CD4-positive, alpha-beta T cell treated with Interleukin-1 beta for 1 hour (primary cell): ENCODE results near the gene IQGAP2.

Source experiments
- DNase-seq, 2 donors: peaks; one replicate each; pipeline ENCODE4 v3.0.0-alpha.2; 2020 to 2022

Gene IQGAP2

DNA sequence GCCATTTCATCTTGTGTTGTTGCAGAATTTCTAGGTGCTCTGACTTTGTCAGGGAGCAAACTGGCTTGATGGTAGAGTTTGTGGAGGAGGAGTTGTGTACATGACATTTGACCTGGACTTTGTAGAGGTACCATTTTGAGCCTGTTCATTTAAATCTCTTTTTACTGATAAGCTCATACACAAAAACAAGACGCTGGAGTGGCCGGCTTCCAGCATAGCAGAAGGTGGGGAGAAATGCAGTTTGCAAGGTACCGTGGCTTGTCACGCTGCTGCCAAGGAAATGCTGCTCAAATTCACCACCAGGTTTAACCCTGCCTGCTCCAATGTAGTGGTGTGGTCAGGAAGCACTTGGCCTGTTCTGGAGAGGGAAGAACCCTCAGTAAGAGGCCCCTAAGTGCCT lies 18.9 kb upstream of the IQGAP2 start:
- no peak for DNase-seq

DNA sequence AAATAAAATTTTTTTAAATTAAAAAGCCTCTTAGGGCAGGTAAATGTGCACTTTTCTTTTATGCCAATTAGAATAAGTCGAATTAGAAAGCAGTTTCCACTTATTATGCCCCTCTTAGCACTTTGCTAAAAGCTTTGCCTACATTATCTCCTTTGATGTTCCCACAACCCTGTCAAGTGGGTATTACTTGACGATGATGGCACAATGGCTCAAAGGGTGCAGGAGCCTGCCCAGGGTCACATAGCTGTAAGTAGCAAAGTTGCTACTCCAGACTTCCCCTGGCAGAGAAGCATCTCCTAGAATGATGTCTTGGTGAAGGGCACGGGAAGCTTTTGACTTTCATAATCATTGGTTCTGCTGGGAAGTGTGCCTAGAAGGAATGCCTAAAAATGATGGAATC lies 18.4 kb upstream of the IQGAP2 start:
- DNase-seq: peak in 1 of 2 donors; percentile 11

DNA sequence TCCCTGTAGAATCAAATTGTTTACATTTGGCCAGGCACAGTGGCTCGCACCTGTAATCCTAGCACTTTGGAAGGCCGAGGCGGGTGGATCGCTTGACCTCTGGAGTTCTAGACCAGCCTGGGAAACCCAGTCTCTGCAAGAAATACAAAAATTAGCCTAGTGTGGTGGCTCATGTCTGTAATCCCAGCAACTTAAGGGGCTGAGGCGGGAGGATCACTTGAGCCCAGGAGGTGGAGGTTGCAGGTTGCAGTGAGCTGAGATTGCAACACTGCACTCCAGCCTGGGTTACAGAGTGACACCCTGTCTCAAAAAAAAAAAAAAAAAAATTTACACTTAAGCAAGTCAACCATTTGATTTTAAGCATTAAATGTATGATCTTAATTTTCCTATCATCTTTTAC lies 17.5 kb upstream of the IQGAP2 start:
- DNase-seq: no peak

DNA sequence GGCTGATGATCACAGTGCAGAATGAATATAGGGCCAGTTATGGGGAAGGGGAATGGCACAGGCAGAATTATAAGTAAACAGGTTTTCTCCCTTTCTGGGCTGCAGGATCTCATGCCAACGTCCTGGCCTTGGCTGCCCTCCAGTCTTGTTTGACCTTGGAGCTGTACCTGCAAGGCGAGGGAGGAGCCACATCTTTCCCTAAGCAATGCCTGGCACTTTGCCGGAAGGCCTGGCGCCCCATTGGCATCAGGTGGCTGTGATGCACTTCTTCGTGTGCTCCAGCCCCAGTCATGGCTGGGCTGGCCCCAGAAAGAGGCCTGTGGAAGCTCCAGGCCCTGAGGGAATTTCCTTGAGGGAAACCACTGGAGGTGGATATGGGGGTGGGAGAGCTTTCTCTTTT lies 16.7 kb upstream of the IQGAP2 start:
- DNase-seq: no peak

DNA sequence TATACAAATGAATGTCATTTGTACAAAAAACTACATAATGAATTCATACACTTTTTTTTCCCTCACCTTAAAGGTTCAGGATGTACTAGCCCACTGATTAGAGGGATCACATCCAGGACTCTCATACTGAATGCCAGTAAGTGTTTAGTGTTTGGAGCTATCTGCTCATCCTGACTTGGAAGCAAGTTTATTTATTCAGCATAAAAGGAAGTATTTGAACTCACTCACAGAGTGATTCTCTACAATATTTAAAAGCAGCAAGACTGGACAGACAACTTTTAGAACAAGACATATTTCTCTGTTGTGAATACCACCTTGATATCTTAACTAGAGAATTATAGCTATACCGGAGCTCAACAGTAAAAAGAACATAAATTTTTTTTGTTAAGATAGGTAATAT lies 14.8 kb upstream of the IQGAP2 start:
- no peak for DNase-seq

DNA sequence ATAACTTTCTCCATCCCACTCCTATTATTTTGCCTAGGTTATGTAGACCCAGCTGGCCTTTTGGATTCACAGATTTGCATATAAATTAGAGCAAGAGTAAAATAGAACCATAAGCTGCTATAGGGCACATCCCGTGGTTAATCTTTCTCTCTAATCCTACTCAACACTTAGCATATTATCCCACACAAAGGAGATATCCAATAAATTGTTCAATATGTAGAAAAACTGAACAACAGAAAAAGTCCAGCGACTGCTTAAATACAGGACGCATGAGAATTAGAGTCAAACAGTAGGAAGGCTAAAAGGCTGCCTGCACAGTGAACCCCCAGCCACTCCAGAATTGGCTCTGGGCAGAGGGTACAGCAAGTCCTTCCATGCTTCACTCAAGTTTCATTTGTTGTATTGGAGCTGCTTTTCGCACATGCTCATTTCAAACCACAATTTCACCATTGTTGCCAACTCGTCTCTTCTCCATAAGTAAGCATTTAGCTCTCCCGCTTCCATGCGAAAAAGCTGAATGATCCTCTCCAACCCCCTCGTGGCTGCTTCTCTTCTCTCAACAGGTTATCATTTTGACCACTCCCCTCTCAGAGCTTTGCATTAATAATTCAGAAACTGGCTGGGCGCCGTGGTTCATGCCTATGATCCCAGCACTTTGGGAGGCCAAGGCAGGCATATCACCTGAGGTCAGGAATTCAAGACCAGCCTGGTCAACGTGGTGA lies 14.1 kb upstream of the IQGAP2 start:
- no peak for DNase-seq

DNA sequence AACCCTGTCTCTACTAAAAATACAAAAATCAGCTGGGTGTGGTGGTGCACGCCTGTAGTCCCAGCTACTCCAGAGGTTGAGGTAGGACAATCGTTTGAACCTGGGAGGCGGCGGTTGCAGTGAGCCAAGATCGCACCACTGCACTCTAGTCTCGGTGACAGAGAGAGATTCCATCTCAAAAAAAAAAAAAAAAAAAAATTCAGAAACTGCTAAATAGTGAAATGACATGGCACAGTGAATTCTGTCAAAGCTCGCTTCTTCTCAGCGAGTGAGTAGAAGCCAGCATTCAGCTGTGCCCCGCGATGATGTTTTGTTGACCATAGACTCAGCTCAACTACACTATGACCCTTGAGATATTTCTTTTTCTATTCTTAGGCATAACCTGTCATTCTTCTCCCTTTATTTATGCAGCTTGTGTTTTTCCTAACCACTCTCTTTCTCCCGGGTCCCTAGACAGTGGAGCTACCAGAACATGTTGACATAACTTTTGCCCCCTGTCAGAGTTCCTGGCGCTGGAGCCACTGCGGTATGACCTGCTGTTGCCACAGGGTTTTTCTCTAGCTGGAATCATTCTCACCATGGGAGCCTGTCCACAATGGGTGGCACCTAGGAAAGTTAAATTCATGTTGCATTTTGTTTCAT lies 13.5 kb upstream of the IQGAP2 start:
- no peak for DNase-seq

DNA sequence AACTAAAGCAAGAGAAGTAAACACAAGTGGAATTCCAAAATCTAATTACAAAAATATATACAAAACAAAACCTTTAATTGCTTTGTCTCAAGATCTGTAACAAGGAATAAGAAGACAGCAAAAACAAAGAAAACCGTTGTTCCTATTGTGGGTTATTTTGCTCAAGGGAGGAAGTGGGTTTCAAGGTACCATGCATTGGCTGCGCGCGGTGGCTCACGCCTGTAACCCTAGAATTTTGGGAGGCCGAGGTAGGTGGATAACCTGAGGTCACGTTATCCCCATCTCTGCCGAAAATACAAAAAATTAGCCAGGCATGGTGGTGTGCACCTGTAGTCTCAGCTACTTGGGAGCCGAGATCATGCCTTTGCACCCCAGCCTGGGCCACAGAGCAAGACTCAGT lies 12.1 kb upstream of the IQGAP2 start:
- DNase-seq: peak in 1 of 2 donors; percentile 31

DNA sequence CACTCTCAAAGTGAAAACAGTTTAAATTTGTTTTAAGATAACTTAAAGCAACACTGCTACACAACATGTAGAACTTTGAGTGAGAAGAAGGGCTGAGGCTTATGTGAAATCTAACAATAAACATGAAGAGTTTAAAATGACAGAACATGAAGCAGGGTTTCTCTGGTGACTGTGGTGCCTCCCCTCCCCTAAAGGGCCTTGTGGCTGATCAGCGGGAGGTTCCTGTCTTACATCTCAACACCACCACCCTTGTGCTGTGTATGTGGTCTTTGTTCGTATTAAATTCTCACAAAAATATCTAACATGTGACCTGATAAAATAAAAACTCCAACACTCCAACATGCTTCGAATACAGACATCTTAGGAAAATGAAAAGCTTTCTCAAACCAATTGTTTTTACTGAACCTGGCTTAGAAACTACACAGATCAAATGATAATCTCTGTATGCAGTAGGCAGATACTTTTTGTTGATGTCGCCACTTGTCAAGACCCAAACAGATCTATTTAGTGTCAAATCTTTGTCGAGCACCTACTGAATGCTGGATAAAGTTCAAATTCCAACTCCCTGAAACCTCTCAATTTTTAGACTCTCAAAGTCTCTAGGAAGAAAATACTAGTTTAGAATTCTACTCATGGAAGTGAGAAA lies 9.9 kb upstream of the IQGAP2 start:
- DNase-seq: peak; percentile 15 to 27

DNA sequence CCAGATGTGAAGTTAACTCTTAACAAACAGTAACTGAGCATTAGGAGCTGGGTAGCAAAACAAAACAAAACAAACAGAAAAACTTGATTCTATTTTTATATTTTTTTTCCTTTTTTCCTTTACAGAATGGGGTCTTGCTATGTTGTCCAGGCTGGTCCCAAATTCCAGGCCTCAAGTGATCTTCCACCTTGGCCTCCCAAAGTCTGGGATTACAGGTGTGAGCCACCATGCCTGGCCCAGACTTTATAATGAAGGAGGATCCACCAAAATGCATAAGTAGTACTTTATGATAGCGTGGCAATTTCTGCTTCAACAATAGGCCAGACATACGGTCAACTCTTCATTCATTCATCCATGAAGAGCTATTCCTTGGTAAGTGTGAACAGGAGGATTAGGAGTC lies 5.9 kb upstream of the IQGAP2 start:
- no peak for DNase-seq

DNA sequence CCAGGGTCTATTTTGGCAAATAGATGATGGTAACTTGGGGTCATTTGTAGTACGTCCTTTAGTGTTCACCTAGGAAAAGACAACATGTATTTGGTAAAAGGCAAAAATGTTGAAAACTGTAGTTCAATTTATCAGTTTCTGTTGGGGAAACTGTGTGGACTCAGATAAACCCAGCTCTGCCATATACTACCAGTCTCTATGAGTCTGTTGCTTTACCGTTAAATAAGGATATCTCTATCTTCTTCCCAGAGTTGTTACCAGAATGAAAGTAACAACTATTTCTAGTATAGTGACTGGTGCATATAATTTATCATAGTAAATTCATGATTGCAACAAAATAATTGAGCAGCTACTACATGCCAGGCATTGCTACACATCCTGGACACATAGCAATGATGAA lies 3.8 kb upstream of the IQGAP2 start:
- DNase-seq: no peak

DNA sequence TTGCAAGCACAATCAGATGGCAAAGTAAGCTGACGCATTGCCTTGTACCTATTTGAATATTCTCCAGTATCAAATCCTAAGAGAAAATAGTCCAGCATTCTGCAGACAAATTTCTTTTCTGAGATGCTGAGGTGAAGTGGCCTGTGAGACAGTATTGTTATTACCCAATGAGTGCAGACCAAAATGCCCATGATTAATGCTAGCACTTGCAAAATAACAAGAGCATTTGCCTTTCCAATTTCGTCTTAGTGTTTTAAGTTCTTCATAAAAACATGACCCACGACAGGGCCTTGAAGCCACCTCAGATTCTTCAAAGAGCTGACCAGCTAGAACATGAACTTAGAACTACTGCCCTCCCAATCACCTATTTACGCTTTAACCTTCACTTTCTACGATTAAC lies 2.6 kb upstream of the IQGAP2 start:
- DNase-seq: no peak

DNA sequence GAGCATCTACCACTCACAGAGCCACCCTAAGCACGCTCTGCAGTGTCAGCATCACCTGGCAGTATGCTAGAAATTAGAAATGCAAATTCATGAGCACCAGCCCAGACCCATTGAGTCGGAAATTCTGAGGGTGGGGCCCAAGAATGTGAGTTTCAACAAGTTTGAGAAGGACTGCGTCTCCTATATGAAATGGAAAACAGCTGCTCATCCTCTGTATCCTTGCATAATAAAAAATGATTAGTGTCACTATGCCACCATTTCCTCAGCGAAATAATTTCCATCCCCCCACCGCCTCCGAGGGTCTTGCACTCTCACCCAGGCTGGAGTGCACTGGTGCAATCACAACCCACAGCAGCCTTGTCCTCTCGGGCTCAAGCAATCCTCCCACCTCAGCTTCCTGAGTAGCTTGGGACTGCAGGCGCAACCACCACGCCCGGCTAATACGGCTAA lies 1.3 kb upstream of the IQGAP2 start:
- DNase-seq: peak in 1 of 2 donors; percentile 54

DNA sequence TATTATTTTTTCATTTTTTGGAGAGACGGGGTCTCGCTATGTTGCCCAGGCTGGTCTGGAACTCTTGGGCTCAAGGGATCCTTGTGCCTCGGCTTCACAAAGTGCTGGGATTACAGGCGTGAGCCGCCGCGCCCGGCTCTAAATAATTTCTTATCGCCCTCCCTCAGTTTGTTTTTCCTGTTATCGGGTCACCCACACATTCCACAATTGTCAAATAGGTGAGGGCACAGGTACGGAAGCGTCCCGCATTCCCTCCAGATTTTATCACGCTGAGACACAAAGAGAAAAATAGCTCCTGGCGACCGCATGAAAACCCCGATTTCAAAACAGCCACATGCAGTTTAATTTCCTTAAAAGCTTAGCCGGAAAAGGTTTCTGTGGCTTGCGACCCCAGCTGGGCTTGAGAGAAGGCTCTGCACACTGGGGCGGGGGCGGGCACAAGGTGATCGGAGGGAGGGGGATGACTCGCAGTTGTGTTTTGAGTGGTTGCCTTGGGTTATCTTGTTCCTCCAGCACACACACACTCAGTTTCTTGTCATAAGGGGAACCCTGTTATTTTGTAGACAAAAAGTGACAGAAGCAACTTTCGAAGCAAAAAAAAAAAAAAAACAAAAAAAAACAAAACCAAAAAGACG lies 717 bp upstream of the IQGAP2 start:
- DNase-seq: peak; percentile 86 to 90

DNA sequence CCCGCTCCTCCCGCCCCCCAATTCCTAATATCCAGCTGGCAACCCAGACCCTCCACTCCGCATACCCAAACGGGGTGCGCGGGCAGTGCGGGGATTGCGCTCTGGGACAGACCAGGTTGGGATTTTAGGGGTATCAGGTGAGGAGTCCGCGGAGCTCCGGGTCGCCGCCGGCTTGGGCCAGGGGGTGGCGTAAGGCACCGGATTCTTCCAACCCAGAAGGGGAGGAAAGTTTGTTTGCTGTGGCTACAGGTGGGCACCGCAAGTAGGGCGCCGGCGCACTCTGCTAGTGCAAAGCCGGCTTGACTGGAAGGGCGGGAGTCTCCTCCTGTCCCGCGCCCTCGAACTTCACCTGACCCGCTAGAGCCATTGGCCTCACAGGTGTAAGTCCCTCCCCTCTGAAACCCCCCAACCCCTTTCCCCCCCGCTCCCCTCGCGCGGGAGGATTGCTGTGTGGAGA lies 709 bp downstream of the IQGAP2 start:
- peak; percentile 73 to 74 for DNase-seq

DNA sequence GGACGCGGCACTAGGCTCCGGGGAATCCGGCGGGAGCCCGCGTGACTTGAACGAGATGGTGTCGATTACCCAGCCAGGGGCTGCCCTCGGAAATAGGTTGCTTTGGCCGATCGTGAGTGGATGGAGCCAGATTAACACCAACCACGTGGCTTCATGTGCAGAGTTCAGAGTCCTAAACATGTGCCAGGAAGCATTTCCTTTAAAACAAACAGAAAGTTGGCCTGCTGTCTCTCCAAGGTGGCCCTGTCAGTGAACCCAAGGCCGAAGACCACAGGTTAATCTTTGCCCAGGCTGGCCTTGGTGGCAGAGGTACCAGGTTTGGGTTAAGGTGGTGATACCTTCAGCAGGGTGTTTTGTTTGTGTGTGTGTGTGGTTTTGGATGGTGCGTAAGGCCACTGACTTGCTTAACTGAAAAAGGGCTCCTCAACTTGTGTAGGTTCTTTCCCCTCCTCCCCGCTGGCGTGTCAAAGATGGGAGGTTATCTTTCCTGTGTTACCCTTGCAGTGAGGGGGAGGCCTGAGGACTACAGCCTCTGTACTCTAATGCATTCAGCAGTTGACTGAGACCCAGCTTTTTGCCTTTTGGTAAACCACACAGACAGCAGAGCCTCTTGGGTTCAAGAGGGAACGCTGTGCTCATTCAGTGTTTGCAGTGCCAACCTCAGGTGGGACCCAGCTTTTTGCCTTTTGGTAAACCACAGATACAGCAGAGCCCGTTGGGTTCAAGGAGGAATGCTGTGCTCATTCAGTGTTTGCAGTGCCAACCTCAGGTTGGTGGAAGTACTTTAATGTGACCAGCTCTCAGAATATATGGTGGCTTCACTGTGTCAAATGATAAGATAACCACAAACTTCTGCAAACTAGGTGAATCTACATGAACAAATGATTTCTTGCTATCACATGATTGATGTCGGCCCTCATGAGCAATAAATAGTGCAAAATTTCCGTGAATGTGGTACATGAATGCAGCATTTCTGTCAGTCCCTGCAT lies 1.4 kb downstream of the IQGAP2 start:
- peak; percentile 76 to 79 for DNase-seq

DNA sequence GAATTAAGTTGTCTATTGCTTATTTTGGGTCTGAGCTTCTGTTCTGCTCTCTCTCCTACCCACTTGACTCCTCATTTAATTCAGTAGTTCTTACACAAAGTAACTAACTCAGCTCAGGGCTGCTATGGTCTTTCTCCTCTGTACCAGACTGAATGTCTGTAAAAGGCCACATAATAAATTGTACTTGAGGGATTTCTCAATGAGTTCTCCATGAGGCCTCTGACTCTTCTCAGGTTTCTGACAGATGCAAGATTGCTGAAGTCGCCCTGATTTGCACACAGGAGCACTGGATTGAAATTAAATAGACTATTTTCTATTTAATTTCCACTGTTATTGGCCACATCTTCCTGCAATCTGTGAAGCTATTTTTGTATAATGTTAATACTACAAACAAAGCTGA lies 2.9 kb downstream of the IQGAP2 start:
- no peak for DNase-seq

DNA sequence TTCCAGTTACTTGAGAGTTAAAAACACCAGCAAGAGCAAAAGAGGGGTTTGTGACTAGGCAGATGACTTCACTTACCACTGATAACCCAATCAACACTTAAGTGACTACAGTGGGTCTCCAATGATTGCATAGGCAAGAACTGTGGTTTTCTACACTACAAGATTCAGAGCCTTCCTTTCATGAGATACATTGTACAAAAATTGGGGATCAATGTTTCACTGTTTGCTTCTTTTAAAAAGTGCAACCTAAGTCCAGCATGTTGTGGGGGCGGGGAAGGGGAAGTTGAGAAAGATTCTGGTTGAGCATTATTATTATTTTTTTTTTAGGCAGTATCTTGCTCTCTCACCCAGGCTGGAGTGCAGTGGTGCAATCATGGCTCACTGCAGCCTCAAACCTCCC lies 3.6 kb downstream of the IQGAP2 start:
- DNase-seq: no peak

DNA sequence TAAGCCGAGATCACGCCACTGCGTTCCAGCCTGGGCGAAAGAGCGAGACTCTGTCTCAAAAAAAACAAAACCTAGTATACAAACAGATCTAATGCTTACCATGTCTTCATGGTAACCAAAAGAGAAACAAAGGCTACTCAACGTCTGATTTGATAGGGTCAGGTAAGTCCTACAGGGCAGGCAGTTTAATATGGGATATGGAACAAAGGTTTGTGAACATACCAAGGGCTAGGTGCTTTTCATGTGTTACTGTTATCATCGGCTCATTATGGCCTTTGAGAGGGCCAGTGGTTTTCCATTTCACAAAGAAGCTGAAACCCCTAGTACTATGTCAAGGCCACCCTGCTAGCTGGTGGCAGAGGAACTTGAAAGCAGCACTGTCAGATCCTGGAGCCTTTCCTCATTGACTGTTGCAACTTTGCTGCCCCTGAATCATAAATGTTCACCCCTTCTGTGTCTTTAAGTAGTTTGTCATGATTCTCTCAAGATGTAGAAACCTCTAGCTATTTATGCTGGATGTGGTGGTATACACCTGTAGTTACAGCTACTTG lies 5.1 kb downstream of the IQGAP2 start:
- DNase-seq: no peak

DNA sequence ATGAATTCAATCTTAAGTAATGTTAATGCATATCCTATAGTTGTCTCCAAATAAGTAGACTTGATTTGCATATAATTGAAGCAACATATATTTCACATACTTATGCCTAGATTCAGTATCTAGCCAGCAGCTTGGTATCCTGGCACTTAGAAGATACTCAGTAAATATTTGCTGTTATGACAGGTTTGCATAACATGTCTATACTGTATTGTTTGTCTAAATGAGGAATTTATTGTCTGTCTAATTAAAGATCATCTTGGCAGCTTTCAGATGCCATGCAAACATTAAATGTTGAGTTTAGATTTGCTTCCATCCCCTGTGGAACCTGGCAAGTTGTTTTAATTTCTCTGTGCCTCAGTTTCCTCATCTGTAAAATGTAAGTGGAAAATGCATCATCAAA lies 9.4 kb downstream of the IQGAP2 start:
- DNase-seq: no peak

DNA sequence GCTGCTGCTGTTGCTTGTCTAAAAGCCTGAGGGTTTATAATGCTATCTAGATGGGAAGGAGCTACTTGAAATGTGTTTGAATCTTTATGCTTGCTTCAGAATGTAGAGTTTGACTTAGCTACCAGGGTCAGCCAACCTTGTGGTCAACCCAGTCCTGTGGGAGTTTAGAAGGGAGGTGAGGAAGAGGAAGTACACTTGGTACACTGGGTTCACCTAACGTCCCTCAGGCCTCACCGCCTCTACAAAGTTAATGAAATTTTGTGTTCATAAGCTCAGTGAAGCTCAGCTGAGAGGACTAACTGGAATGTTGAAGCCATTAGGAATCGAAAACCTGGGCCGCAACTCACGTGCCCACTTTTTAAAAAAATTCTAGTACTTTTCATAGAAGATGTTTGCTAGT lies 10.7 kb downstream of the IQGAP2 start:
- no peak for DNase-seq

DNA sequence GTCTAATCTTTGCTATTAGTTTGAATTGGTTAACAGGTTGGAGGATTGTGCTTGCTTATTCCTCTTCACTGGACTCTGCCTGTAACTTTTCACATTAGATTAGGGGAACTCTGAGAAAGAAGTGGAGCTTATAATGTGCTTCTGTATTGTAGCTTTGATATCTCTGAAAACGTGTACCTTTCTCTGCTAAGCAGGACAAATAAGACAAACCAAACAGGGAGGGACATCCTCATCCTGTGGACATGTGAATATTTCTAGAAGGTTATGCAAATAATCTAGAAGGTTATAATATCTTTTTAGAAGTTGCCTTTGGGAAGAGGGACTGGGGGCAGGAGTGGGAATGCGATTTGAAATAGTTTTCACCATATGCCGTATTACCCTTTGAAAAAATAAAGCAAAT lies 11.7 kb downstream of the IQGAP2 start:
- no peak for DNase-seq
